ENCODE measurements around the gene ACO2.

The ACO2 gene

GRCh38 chr22:41485033-41485432 lies 16.1 kb downstream of the ACO2 start:
- H2AFZ ChIP-seq (ENCODE audit: low read length): no peak overlapping the region
- H3K9me3 ChIP-seq (ENCODE audit: insufficient read depth, low read depth, low read length): no peaks in the 10 kb centered on the region
- H3K9ac ChIP-seq (ENCODE audit: low read depth, low read length, poor library complexity, severe bottlenecking): no peak overlapping the region
- no peak overlapping the region for H3K4me3 ChIP-seq (ENCODE audit: low read length, poor library complexity, severe bottlenecking)
- H3K4me2 ChIP-seq (ENCODE audit: low read depth, low read length, poor library complexity, severe bottlenecking): no peak overlapping the region
- H3K36me3 ChIP-seq (ENCODE audit: insufficient read depth, low read length): no peaks in the 10 kb centered on the region
- H4K20me1 ChIP-seq (ENCODE audit: insufficient read depth, low read length, poor library complexity, severe bottlenecking): peaks cover 8% of the 10 kb centered on the region
- H3K27me3 ChIP-seq (ENCODE audit: insufficient read depth, low read length, poor library complexity, severe bottlenecking): no peaks in the 10 kb centered on the region
- H3F3A ChIP-seq (ENCODE audit: low read depth): no peaks in the 10 kb centered on the region
- H3K4me1 ChIP-seq (ENCODE audit: insufficient read depth, low read length, poor library complexity, severe bottlenecking): no peaks in the 10 kb centered on the region
- TF ChIP-seq CTCF (conservative IDR thresholded peaks at IDR 0.05; ENCODE audit: low read length): no peak
- no peak for TF ChIP-seq EZH2phosphoT487 (IDR thresholded peaks at IDR 0.05; ENCODE audit: borderline replicate concordance)
- no peaks in the 10 kb centered on the region for H3K9me2 ChIP-seq (replicated peaks; ENCODE audit: low read depth, low read length)
- peaks cover 76% of the 10 kb centered on the region for H3K79me2 ChIP-seq (ENCODE audit: insufficient read depth, low read length)

- H3K9ac ChIP-seq (ENCODE audit: low read depth, low read length, poor library complexity, severe bottlenecking): no peak overlapping the region
- H3K79me2 ChIP-seq (ENCODE audit: insufficient read depth, low read length): peaks cover 73% of the 10 kb centered on the region
- H2AFZ ChIP-seq (ENCODE audit: low read length): no peak overlapping the region
- no peaks in the 10 kb centered on the region for H3F3A ChIP-seq (ENCODE audit: low read depth)
- H3K4me3 ChIP-seq (ENCODE audit: low read length, poor library complexity, severe bottlenecking): no peak overlapping the region
- H3K9me2 ChIP-seq (replicated peaks; ENCODE audit: low read depth, low read length): no peaks in the 10 kb centered on the region
- H3K4me2 ChIP-seq (ENCODE audit: low read depth, low read length, poor library complexity, severe bottlenecking): no peak overlapping the region
- no peaks in the 10 kb centered on the region for H3K27me3 ChIP-seq (ENCODE audit: insufficient read depth, low read length, poor library complexity, severe bottlenecking)
- no peaks in the 10 kb centered on the region for H3K4me1 ChIP-seq (ENCODE audit: insufficient read depth, low read length, poor library complexity, severe bottlenecking)
- H4K20me1 ChIP-seq (ENCODE audit: insufficient read depth, low read length, poor library complexity, severe bottlenecking): peaks cover 5% of the 10 kb centered on the region
- no peak for TF ChIP-seq CTCF (conservative IDR thresholded peaks at IDR 0.05; ENCODE audit: low read length)
- no peak for TF ChIP-seq EZH2phosphoT487 (IDR thresholded peaks at IDR 0.05; ENCODE audit: borderline replicate concordance)
- no peaks in the 10 kb centered on the region for H3K36me3 ChIP-seq (ENCODE audit: insufficient read depth, low read length)
- H3K9me3 ChIP-seq (ENCODE audit: insufficient read depth, low read depth, low read length): no peaks in the 10 kb centered on the region
Observed at GRCh38 chr22:41487037-41487935, 18.4 kb downstream of the ACO2 start.

GRCh38 chr22:41488076-41488475 lies 19.2 kb downstream of the ACO2 start:
- H3K4me2 ChIP-seq (ENCODE audit: low read depth, low read length, poor library complexity, severe bottlenecking): no peak overlapping the region
- H3K79me2 ChIP-seq (ENCODE audit: insufficient read depth, low read length): peaks cover 65% of the 10 kb centered on the region
- no peaks in the 10 kb centered on the region for H3K36me3 ChIP-seq (ENCODE audit: insufficient read depth, low read length)
- H3F3A ChIP-seq (ENCODE audit: low read depth): no peaks in the 10 kb centered on the region
- no peaks in the 10 kb centered on the region for H3K4me1 ChIP-seq (ENCODE audit: insufficient read depth, low read length, poor library complexity, severe bottlenecking)
- H3K27me3 ChIP-seq (ENCODE audit: insufficient read depth, low read length, poor library complexity, severe bottlenecking): no peaks in the 10 kb centered on the region
- H3K9me3 ChIP-seq (ENCODE audit: insufficient read depth, low read depth, low read length): no peaks in the 10 kb centered on the region
- no peak overlapping the region for H3K9ac ChIP-seq (ENCODE audit: low read depth, low read length, poor library complexity, severe bottlenecking)
- no peaks in the 10 kb centered on the region for H4K20me1 ChIP-seq (ENCODE audit: insufficient read depth, low read length, poor library complexity, severe bottlenecking)
- H2AFZ ChIP-seq (ENCODE audit: low read length): no peak overlapping the region
- no peak for TF ChIP-seq EZH2phosphoT487 (IDR thresholded peaks at IDR 0.05; ENCODE audit: borderline replicate concordance)
- no peak for TF ChIP-seq CTCF (conservative IDR thresholded peaks at IDR 0.05; ENCODE audit: low read length)
- H3K4me3 ChIP-seq (ENCODE audit: low read length, poor library complexity, severe bottlenecking): no peak overlapping the region
- H3K9me2 ChIP-seq (replicated peaks; ENCODE audit: low read depth, low read length): no peaks in the 10 kb centered on the region
